Stimulated activated CD4-positive, alpha-beta T cell treated with anti-CD3 and anti-CD28 coated beads, Interleukin-15, amount 100 ng/mL, for 1 hour (primary cell): Measurements from ENCODE around the gene EHHADH.
A peak's percentile ranks its signal among the peaks of the same experiment; 100 is the strongest.
"Not testable (repeated sequence)": the region's sequence is repeated elsewhere in the genome, so short reads cannot be mapped to it uniquely, and the experiment has no call there.

Source experiments
- DNase-seq, 2 donors: peaks; one replicate each; pipeline ENCODE4 v3.0.0-alpha.2; 2020; ENCODE audit warnings: low read depth in 1 of 2, low spot score in 1 of 2

EHHADH gene

GRCh38 chr3:185253645-185254410 is at the start of gene EHHADH:
Gene EHHADH (minus strand): TSS chr3:185254049. CDS start chr3:185254022, 27 bp downstream.
- DNase-seq, result peak; percentile 4 to 43

- not testable (repeated sequence) for DNase-seq
These were observed 46.1 kb upstream of the EHHADH start for GRCh38 chr3:185299918-185300426.

DNA sequence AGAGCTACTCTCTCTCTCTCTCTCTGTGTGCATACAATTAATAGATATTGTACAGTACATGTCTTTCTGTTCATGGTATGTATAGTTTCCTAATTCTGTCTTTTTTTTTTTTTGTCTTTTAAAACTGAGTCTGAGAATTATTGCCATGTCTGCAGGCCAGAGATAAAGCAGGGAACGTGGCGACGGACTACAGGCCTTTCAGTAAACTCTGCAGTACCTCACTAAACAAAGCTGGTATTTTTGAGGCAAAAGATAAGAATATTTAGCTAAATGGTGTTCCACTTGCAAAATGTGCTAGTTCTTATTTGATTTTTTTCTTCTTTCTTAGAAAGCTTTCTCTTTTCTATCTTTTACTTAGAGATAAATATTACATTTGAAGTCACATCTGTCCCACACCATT is 44.0 kb upstream of the EHHADH start:
- no peak for DNase-seq

DNA sequence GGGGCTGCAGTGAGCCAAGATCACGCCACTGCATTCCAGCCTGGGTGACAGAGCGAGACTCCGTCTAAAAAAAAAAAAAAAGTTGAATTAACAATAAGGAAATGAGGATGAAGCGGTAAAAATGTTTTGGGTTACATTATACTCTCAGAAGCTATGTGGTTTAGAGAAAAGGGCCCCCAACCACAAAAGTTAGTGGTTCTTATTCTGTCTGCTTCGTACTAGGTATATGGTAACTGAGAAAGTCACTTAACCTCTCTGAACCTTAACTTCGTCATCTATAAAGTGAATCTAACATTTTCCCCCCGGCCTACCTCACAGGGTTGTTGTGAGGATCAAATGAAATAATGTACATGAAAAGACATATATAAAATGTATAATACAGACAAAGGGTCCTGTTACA is 38.4 kb upstream of the EHHADH start:
- DNase-seq, result no peak

DNA sequence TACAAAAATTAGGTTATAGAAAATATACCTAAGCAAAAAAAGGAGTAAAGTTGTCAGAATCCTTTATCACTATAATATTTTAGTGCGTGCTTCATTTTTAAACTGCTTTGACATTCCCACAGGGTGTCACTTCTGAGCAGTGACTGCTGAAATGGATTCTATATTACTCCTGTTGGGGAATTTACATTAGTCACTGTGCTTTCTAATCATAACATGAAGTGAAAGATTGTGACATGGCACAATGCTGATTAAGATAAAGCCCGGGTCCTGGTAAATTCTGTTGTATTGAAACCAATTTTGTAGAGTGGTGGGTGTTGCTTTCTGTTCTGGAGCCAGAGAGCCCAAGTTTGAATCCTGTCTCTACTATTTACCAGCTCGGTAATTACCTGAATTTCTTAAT is 36.4 kb upstream of the EHHADH start:
- DNase-seq, result no peak

DNA sequence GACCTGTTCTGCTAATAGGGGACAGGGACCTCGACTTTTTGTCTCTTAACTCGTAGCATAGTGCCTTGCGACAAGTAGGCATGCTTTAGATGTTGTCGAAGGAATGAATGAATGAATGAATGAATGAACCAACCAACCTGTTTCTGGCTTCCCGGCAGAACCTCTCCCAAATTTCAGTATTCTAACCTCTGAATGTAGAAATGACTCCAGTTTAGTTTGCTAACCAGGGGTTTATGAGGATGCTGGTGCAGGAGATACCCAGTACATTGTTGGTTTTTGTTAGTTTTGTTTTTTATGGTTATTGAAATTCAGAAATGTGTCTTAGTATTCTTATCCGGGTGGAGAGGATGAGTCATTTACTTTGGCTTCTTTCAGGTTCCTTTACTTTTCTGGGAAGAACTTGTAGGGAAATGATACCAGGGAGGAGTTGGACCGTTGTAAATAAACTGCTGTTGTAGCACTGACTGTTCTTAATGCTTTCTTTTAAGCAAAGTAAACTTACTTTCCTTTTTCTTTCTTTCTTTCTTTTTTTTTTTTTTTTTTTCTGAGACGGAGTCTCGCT is 29.6 kb upstream of the EHHADH start:
- DNase-seq, result no peak

DNA sequence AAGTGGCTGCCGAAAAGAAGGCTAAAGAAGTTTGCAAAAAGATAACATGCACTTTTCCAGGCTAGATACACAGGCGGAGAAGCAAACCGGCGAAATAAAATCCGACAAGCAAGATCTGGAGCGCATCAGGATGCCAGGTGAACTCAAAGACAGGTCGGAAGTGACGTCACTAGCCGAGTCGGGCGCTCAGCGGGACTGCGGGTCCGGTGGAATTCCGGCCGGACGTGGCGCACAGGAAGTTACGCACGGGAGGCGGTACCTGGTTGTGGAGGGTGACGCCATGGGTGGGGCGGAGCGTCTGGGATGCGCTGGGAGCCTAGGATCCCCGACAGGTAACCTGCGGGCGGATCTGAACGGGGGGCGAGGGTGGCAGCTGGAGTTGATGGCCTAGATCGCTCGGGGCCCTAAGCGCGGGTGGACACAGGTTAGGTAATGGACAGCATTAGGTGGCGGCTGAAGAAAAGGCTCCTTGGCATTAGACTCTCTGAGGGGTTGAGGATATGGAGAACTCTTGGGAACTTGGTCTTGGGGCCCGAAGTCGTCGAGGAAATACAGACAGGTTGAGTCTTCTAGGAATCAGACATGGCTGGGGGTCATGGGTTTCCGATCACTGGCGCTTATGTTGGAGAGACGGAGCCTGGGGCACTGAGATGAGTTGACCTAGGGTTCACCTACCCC is 29.0 kb upstream of the EHHADH start:
- peak; percentile 76 to 86 for DNase-seq

GRCh38 chr3:185280572-185281365 is 26.9 kb upstream of the EHHADH start:
- DNase-seq, result no peak

DNA sequence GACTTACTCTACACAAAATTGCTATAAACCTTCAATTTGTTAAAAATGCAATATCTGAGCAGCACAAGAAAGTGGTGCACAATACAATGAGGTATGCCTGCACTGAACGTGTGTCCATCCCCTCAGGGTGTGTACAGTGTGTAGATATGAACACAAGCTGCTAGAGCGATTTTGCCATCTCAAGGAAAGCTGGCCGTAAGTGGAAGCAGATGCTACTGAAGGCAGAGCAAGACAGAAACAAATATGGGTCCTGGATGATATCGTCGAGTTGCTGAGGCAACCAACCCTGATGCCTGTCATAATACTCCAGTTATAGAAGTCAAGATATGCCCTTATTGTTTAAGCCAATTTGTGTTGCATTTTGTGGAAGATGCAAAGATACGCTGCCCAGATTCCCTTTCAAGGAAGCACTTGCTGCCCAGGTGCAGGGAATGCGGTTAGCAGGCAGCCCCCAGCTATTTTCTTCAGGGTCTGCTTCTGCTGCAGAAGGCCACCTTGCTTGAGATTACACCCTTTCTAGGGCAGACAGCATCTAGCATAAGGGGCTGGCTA is 25.8 kb upstream of the EHHADH start:
- no peak for DNase-seq

DNA sequence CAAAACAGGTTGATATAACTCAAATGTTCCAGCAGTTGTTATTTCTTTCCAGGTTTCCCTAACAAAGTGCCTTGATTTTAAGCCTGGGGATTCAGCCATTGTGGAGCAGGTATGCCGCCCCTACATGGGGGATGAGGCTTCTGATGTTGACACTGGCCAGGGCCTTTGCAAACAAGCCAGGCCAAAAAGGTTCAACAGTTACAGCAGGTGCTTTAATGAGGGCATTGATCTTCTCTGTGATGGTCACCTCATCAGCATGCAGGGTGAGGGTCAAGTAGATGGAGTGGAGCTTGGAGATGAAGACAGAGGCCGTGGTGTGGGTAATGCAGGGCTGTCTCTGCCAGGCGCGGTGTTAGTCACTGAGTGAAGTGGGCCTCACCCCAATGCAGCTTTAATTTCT is 22.6 kb upstream of the EHHADH start:
- no peak for DNase-seq

GRCh38 chr3:185272033-185272432 is 18.2 kb upstream of the EHHADH start:
- no peak for DNase-seq

GRCh38 chr3:185270956-185271332 is 17.1 kb upstream of the EHHADH start:
- no peak for DNase-seq

DNA sequence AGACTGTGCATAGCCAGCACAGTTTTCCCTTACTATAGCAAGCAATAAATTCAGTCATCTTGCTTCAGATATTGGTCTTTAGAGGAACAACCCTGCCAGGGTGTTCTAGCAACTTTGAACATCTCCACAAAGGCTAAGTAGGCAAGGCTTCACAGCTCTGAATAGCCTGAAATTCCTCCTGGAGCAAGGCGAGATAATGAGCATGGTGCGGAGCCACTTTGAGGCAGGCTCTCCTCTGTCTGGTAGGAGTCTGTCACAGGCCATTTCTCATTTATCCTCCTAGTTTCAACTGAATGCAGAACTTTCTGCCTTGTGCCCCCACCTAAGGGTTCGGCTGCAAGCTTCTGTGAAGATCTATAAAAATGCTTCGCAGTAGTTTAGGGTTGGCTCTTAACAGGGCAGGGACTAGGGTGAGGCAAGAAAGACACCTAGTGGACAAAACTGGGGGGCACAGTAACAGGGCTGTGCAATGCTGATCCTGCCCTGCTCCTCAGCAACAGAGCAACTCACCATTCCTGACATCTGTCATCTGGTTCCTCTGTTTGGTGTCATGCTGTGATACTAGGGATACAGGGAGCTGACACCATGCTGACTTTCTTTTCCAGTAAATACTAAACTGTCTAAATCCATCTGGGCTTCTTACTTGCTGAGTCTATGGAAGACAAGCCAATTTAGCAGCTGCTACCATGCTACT is 16.6 kb upstream of the EHHADH start:
- DNase-seq, result no peak

- DNase-seq, result no peak
These were observed 14.5 kb upstream of the EHHADH start for GRCh38 chr3:185268194-185268962.

DNA sequence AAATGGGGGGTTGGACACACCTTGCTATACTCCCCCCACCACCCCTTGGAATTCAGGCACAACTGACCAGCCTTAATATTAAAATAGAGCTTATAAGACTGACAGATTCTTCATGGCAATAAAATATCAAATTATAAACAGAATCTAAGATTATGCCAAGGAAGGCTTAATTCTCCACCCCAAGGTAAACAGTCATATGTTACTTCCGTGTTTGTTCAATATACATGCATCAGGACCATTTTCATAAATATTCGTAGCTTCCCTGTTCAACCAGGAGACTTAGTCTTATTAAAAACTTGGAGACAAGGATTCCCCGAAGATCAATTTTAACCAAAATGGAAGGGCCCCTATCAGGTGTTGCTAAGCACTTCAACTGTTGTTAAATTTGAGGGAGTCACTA is 13.3 kb upstream of the EHHADH start:
- no peak for DNase-seq

DNA sequence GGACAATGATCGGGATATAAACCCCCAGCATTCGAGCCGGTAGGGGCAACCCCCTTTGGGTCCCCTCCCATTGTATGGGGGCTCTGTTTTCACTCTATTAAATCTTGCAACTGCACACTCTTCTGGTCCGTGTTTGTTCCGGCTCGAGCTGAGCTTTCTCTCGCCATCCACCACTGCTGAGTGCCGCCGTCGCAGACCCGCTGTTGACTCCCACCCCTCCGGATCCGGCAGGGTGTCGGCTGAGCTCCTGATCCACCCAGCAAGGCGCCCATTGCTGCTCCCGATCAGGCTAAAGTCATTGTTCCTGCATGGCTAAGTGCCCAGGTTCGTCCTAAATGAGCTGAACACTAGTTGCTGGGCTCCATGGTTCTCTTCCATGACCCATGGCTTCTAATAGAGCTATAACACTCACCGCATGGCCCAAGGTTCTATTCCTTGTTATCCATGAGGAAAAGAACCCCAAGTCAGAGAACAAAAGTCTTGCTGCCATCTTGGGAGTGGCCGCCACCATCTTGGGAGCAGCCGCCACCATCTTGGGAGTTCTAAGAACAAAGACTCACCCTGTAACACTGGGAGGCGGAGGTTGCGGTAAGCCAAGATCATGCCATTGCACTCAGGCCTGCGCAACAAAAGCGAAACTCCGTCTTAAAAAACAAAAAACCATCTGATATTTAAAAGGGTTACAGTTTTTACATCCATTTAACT is 11.2 kb upstream of the EHHADH start:
- DNase-seq, result no peak

- DNase-seq, result no peak
These were observed 9.6 kb upstream of the EHHADH start for GRCh38 chr3:185263423-185263822.

DNA sequence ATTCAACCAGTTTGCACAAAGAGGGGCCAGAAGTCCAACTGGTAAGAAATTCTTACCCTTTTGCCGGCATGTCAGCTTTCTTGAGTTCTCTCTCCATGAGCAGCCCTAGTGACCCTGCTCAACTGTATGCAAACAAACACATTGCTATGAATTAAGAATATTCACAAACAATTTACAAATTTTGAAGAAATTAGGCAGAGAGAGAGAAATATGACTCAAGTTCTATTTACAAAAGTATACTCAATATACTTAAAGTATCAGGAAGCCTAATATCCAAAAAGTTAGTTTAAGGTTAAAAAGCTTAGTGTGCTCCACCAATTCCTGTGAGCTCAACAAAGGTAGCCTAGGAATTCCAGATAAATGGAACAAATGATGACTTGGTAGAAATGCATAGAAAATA is 3.5 kb upstream of the EHHADH start:
- no peak for DNase-seq

DNA sequence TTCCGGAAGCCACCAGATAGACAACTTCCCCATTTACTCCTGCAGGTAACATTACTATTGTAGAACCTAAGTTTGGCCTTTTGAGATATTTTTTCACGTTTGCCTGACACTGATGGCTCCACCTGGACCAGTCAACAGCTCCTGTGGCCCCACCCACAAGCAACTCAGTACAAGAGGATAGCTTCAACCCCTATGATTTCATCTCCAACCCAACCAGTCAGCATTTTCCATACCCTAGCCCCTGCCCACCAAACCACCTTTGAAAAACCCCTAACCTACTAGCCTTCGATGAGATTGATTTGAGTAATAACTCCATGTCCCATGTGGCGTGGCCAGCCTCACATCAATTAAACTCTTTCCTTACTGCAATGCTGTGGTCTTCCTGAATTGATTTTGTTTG is 950 bp upstream of the EHHADH start:
- no peak for DNase-seq
